Right lobe of liver (tissue), 6 donors: Measurements from ENCODE around the gene SUPT4H1. TPM values are rescaled to one million over a fixed set of nuclear protein-coding genes. Genes with fewer than 3 reads are reported as not detected.

Source experiments
- ATAC-seq, 4 donors: fragments of 200-7000 bp; cut with Tn5 transposase; one replicate each; pipeline ENCODE4 v1.9.1; 2020; ENCODE audit warnings: mild to moderate bottlenecking in 4 of 4, moderate library complexity in 4 of 4
- DNase-seq, 3 donors: peaks; one replicate each; pipeline ENCODE4 v3.0.0-alpha.2; 2020
- H3K27ac ChIP-seq, 3 donors: fragments of 200-600 bp; one replicate each; pipeline ENCODE4 v1.8.0; 2022
- H3K27me3 ChIP-seq, 2 donors: fragments of 200-600 bp; one replicate each; pipeline ENCODE4 v1.8.0; 2022
- H3K36me3 ChIP-seq, 4 donors: fragments of 200-600 bp; sonication (generic) in 1 of 4; one replicate each; pipeline versions ENCODE4 v1.5.1 to v1.8.0; 2017 to 2022; ENCODE audit warnings: control low read depth in 1 of 4
- H3K4me1 ChIP-seq, 4 donors: fragments of 200-600 bp; sonication (generic) in 1 of 4; one replicate each; pipeline versions ENCODE4 v1.5.1 to v1.8.0; 2017 to 2022; ENCODE audit warnings: control low read depth in 1 of 4
- H3K4me3 ChIP-seq, 3 donors: fragments of 200-600 bp; one replicate each; pipeline ENCODE4 v1.8.0; 2022
- H3K9me3 ChIP-seq, 4 donors: fragments of 200-600 bp; sonication (generic) in 1 of 4; one replicate each; pipeline versions ENCODE4 v1.5.1 to v1.8.0; 2017 to 2022; ENCODE audit warnings: control low read depth in 1 of 4
- POLR2A ChIP-seq: fragments of 450-650 bp; IDR thresholded peaks from one replicate; pipeline ENCODE4 v1.6.1; 2017; ENCODE audit warnings: antibody characterized with exemption, mild to moderate bottlenecking
- WGBS: methylation state at CpG from one replicate; pipeline ENCODE4 v1.1.6; 2018; ENCODE audit warnings: low coverage, low lambda C conversion rate; ENCODE audit not compliant: insufficient coverage; ENCODE audit errors: missing lambda C conversion rate; 5-methylcytosine and 5-hydroxymethylcytosine counted together
- intact Hi-C, 2 donors: fragments of 100-400 bp; cut with DNase I; formaldehyde crosslinking; loops; one replicate each; pipeline versions ENCODE4 v1.11.2 to v1.14.1; 2022
- total RNA-seq, 6 experiments: library from RNA; depleted of rRNA in 2 of 6; stranded (reverse); fragments of >200 nt in 2 of 6; fragmentation: NEBNext Ultra II Directional in 3 of 6; extraction: Animal tissue kit (Norgen Biotek cat#: 25700) in 3 of 6; gene quantifications; one replicate each; pipeline versions ENCODE4 v1.1.0 to v1.2.4, GENCODE V29; 2016 to 2023
- TF ChIP-seq, protein P1 (sequence below), 4 donors: fragments of 200-600 bp in 3 of 4; fragments of 450-650 bp in 1 of 4; IDR thresholded peaks; one replicate each; pipeline versions ENCODE4 v1.5.1 to v1.8.0; 2016 to 2022; ENCODE audit warnings: antibody characterized with exemption in 4 of 4, mild to moderate bottlenecking in 2 of 4
- donor health status: DM: no; HTN: yes; CAD: no.
- donor health status: DM: no; HTN: no; CAD: no.
- donor health status: DM: no; HTN: no; CAD: no.
- donor health status: DM: no; HTN: yes; CAD: no.
- donor health status: DM: no; HTN: yes; CAD: no.

The SUPT4H1 gene
- total RNA-seq, 6 experiments from 2014 or later, result 24.8 to 50.9 (median 37.0) TPM

GRCh38 chr17:58329035-58329809, 22.8 kb downstream of the SUPT4H1 start:
- peak; percentile 30 to 48 (median 37) for ATAC-seq
- DNase-seq, result peak in 2 of 3 donors; percentile 47 to 73
- no peak for TF ChIP-seq POLR2A
- TF ChIP-seq, protein P1, sequence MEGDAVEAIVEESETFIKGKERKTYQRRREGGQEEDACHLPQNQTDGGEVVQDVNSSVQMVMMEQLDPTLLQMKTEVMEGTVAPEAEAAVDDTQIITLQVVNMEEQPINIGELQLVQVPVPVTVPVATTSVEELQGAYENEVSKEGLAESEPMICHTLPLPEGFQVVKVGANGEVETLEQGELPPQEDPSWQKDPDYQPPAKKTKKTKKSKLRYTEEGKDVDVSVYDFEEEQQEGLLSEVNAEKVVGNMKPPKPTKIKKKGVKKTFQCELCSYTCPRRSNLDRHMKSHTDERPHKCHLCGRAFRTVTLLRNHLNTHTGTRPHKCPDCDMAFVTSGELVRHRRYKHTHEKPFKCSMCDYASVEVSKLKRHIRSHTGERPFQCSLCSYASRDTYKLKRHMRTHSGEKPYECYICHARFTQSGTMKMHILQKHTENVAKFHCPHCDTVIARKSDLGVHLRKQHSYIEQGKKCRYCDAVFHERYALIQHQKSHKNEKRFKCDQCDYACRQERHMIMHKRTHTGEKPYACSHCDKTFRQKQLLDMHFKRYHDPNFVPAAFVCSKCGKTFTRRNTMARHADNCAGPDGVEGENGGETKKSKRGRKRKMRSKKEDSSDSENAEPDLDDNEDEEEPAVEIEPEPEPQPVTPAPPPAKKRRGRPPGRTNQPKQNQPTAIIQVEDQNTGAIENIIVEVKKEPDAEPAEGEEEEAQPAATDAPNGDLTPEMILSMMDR (IDR thresholded peaks at IDR 0.05), result peak in 3 of 4 donors; percentile 20 to 36 (median 21)
- H3K27ac ChIP-seq, result peak overlapping the region in 2 of 3 donors; percentile 18 to 47
- no peaks in the 10 kb centered on the region for H3K9me3 ChIP-seq
- no peaks in the 10 kb centered on the region for H3K27me3 ChIP-seq
- peaks cover 0 to 4% (median 0%) of the 10 kb centered on the region in 4 donors for H3K4me1 ChIP-seq
- H3K4me3 ChIP-seq, result no peak overlapping the region
- WGBS, result 24% methylated on average over 15 of the region's 16 CpGs
- H3K36me3 ChIP-seq, result no peaks in the 10 kb centered on the region
- intact Hi-C loops, result loop anchor here in 1 of 2 donors (10.0 kb wide), 1 partner anchor 46 kb away; no protein-coding TSS in a partner anchor

GRCh38 chr17:58328195-58329034, 23.6 kb downstream of the SUPT4H1 start, which contains the start of gene TSPOAP1:
Gene TSPOAP1, minus strand, starts transcription at chr17:58328795. Its CDS starts 875 bp downstream, at chr17:58327920.
- H3K27me3 ChIP-seq, result no peaks in the 10 kb centered on the region
- TF ChIP-seq, protein P1 (IDR thresholded peaks at IDR 0.05), result no peak
- TF ChIP-seq POLR2A, result no peak
- 13% methylated on average over 6 of the region's 23 CpGs for WGBS
- peak within 1 kb of the TSS in 2 of 3 donors; percentile 18 to 47 for H3K27ac ChIP-seq
- no peak within 1 kb of the TSS for H3K4me3 ChIP-seq
- DNase-seq (peak in 1 of 3 donors; percentile 60), ATAC-seq (peak in 1 of 4 donors; percentile 3)
- no peaks in the 10 kb centered on the region for H3K36me3 ChIP-seq
- intact Hi-C loops, result loop anchor here in 1 of 2 donors (10.0 kb wide), 1 partner anchor 46 kb away; no protein-coding TSS in a partner anchor
- H3K4me1 ChIP-seq, result peaks cover 0 to 4% (median 0%) of the 10 kb centered on the region in 4 donors
- no peaks in the 10 kb centered on the region for H3K9me3 ChIP-seq

DNA sequence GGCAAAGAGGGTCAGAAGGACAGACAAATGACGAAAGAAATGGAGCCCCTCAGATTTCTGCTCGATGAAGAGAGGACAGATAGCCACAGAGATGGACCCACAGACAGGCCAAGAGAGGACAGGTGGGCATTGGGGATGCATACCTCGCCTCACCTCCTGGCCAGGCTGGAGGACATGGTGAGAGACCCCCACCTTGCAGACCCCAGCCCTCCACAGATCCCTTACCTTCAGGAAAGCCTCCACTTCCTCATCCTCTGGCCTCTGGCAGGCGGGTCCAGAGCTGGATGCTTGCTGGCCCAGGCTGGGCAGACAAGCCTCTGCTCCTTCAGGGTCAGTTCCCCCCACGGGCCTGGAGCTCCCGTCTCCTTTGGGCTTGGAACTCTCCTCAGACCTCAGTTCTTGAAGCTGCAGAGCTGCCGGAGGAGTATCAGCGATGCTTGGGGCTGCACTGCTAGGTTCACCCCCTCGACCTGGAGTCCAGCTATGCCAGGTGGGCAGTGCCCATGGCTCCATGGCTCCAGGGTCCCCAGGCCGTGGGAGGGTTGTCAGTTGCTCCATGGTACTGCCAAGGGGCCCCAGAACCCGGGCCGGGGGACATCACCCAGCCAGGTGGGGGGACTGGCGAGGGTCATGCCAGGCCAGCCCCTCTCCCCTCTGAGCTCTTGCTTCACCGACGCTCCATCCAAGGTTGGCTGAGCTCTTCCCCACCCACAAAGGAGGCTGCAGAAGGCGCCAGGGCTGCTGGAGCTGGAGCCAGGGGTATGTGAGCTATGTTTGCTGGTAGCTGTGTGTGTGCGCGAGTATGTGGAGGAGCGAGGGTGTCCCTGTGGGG, 24.4 kb downstream of the SUPT4H1 start:
- Histone ChIP-seq H3K4me1 (peaks cover 0 to 4% (median 0%) of the 10 kb centered on the region in 4 donors), H3K36me3 (no peaks in the 10 kb centered on the region), H3K27me3 (no peaks in the 10 kb centered on the region), H3K27ac (no peak overlapping the region), H3K4me3 (no peak overlapping the region), H3K9me3 (no peaks in the 10 kb centered on the region)
- TF ChIP-seq POLR2A, result no peak
- TF ChIP-seq, protein P1 (IDR thresholded peaks at IDR 0.05), result no peak
- intact Hi-C loops, result loop anchor here in 1 of 2 donors (10.0 kb wide), 1 partner anchor 47 kb away; no protein-coding TSS in a partner anchor
- 60% methylated on average over 1 of the region's 19 CpGs for WGBS
- DNase-seq (peak in 1 of 3 donors; percentile 51), ATAC-seq (no peak)
